ENCODE results near the gene HERPUD1.
"Not testable (repeated sequence)": the region's sequence is repeated elsewhere in the genome, so short reads cannot be mapped to it uniquely, and the experiment has no call there.

Gene HERPUD1

GRCh38 chr16:56983211-56983751 lies 51.3 kb downstream of the HERPUD1 start:
- no peak for DNase-seq

- DNase-seq: no peak
Observed at GRCh38 chr16:56984639-56985038, 52.7 kb downstream of the HERPUD1 start.

- peak in 1 of 2 experiments; percentile 38 for DNase-seq
Observed at GRCh38 chr16:56985288-56985961, 53.5 kb downstream of the HERPUD1 start.

GRCh38 chr16:56985962-56986360 lies 54.0 kb downstream of the HERPUD1 start:
- no peak for DNase-seq

GRCh38 chr16:56986361-56986760 lies 54.4 kb downstream of the HERPUD1 start:
- no peak for DNase-seq

- not testable (repeated sequence) for DNase-seq
Observed at GRCh38 chr16:56986908-56987307, 55.0 kb downstream of the HERPUD1 start.

- no peak for DNase-seq
Observed at GRCh38 chr16:56987692-56988091, 55.8 kb downstream of the HERPUD1 start.

- DNase-seq: no peak
Observed at GRCh38 chr16:56988161-56988947, 56.4 kb downstream of the HERPUD1 start.

GRCh38 chr16:56988948-56989945 lies 57.3 kb downstream of the HERPUD1 start, which contains the start of gene NLRC5:
NLRC5 (plus strand) TSS chr16:56989557; CDS start chr16:57020713, 31,156 bp downstream.
- DNase-seq: peak; percentile 29 to 55

- DNase-seq: no peak
Observed at GRCh38 chr16:56989988-56990387, 58.0 kb downstream of the HERPUD1 start.

- DNase-seq: no peak
Observed at GRCh38 chr16:56990407-56991286, 58.7 kb downstream of the HERPUD1 start.

- not testable (repeated sequence) for DNase-seq
Observed at GRCh38 chr16:56992431-56992830, 60.5 kb downstream of the HERPUD1 start.

- no peak for DNase-seq
Observed at GRCh38 chr16:56993204-56993603, 61.3 kb downstream of the HERPUD1 start.

GRCh38 chr16:56994311-56994710 lies 62.4 kb downstream of the HERPUD1 start:
- DNase-seq: no peak

All from SW 1271 (cell line).